Omental fat pad (tissue), 4 donors: ENCODE results near the gene FKBP1C. TPM values are rescaled to one million over a fixed set of nuclear protein-coding genes. Genes with fewer than 3 reads are reported as not detected.
"Not testable (repeated sequence)": the region's sequence is repeated elsewhere in the genome, so short reads cannot be mapped to it uniquely, and the experiment has no call there.

Experiments used
- ATAC-seq: fragments of 150-250 bp; one replicate; pipeline ENCODE4 v1.9.1; 2016; ENCODE audit warnings: mild to moderate bottlenecking, moderate library complexity; ENCODE audit not compliant: low FRiP score
- DNase-seq: peaks from one replicate; pipeline ENCODE4 v3.0.0-alpha.2; 2019; ENCODE audit warnings: low spot score
- total RNA-seq, 4 donors: library from RNA; depleted of rRNA; stranded (reverse); fragments of >200 nt; gene quantifications; one replicate each; pipeline ENCODE4 v1.1.0, GENCODE V29; 2016
- TF ChIP-seq, protein P1 (sequence below), 3 donors: fragments of 450-650 bp; IDR thresholded peaks; one replicate each; pipeline ENCODE4 v1.5.1; 2016 to 2017; ENCODE audit warnings: antibody characterized with exemption in 3 of 3, mild to moderate bottlenecking in 3 of 3, moderate library complexity in 2 of 3

FKBP1C gene
- under 1 TPM in 2 of 4 donors, not detected in 2; 0.24 to 0.31 TPM for total RNA-seq

DNA sequence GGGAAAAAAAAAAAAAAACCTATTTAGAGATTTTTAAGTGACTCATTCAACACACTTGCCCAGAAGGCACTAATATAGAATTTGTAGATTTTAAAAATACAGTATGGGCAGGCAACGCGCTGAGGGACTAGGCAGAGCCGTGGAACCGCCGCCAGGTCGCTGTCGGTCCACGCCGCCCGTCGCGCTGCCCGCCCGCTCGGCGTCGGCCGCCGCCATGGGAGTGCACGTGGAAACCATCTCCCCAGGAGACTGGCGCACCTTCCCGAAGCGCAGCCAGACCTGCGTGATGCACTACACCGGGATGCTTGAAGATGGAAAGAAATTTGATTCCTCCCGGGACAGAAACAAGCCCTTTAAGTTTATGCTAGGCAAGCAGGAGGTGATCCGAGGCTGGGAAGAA, at the start of gene FKBP1C:
Gene FKBP1C (plus strand): TSS at position 127 of the 400 bp plus-strand sequence.
- ATAC-seq, DNase-seq: not testable (repeated sequence)

DNA sequence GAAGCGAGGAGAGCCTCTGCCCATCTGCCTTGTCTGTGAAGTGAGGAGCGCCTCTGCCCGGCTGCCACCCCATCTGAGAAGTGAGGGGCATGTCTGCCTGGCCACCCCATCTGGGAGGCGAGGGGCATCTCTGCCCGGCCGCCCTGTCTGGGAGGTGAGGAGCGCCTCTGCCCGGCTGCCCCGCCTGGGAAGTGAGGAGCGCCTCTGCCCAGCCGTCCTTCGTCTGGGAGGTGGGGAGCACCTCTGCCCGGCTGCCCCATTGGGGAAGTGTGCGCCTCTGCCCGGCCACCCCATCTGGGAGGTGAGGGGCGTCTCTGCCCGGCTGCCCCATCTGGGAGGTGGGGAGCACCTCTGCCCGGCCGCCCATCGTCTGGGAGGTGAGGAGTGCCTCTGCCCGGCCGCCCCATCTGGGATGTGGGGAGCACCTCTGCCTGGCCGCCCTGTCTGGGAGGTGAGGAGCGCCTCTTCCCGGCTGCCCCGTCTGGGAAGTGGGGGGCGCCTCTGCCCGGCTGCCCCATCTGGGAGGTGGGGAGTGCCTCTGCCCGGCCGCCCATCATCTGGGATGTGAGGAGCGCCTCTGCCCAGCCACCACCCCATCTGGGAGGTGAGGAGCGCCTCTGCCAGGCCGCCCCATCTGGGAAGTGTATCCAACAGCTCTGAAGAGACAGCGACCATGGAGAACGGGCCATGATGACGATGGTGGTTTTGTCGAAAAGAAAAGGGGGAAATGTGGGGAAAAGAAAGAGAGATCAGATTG, 47.0 kb upstream of the FKBP1C start:
- ATAC-seq, DNase-seq: not testable (repeated sequence)

DNA sequence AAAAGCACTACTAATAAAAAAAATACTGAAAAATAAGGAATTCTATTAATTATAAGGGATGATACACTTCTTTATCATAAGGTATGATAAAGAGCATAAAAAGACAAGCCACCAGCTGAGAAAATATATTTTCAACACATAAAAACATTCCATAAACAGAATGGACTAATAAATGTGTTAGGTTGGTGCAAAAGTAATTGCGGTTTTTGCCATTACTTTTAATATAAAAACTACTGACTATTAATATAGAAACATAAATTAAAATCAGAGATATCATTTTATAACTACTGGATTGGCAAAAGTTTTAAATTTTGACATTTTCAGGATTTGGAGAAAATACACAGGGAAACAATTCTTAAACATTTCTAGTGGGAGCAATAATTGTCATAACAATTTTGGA, 37.1 kb upstream of the FKBP1C start:
- ATAC-seq (no peak), DNase-seq (no peak)
- TF ChIP-seq, protein P1, sequence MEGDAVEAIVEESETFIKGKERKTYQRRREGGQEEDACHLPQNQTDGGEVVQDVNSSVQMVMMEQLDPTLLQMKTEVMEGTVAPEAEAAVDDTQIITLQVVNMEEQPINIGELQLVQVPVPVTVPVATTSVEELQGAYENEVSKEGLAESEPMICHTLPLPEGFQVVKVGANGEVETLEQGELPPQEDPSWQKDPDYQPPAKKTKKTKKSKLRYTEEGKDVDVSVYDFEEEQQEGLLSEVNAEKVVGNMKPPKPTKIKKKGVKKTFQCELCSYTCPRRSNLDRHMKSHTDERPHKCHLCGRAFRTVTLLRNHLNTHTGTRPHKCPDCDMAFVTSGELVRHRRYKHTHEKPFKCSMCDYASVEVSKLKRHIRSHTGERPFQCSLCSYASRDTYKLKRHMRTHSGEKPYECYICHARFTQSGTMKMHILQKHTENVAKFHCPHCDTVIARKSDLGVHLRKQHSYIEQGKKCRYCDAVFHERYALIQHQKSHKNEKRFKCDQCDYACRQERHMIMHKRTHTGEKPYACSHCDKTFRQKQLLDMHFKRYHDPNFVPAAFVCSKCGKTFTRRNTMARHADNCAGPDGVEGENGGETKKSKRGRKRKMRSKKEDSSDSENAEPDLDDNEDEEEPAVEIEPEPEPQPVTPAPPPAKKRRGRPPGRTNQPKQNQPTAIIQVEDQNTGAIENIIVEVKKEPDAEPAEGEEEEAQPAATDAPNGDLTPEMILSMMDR (IDR thresholded peaks at IDR 0.05): no peak

DNA sequence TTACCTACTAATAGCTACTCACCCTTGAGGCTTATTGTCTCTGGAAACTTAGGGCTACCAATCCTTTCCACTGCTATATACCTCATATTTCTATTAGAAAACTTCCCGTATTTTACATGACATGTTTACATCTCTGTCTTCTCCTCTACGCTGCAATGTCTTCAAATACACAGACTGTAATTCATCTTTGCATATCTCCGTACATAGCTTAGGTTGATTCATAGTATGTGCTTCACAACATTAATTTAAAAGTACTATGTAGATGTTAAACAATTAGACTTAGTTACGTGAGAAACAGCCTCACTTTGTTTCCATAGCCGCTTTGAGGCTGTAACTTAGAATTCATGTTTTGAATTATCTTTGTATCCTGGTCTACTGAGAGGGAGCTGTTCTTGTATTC, 35.1 kb upstream of the FKBP1C start:
- DNase-seq: no peak
- TF ChIP-seq, protein P1 (IDR thresholded peaks at IDR 0.05): no peak
- ATAC-seq: no peak

DNA sequence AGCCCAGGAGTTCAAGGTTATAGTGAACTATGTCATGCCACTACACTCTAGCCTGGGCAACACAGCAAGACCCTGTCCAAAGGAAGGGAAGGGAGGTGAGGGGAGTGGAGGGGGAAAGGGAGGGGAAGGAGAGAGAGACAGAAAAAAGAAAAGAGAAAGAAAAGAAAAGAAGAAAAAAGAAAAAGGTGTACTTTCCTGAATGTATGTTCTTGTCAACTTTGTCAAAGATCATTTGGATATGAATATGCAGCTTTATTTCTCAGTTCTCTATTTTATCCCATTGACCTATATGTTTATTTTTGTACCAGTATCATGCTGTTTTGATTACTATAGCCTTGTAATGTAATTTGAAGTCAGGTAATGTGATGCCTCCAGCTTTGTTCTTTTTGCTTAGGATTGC, 30.9 kb upstream of the FKBP1C start:
- TF ChIP-seq, protein P1 (IDR thresholded peaks at IDR 0.05): no peak

DNA sequence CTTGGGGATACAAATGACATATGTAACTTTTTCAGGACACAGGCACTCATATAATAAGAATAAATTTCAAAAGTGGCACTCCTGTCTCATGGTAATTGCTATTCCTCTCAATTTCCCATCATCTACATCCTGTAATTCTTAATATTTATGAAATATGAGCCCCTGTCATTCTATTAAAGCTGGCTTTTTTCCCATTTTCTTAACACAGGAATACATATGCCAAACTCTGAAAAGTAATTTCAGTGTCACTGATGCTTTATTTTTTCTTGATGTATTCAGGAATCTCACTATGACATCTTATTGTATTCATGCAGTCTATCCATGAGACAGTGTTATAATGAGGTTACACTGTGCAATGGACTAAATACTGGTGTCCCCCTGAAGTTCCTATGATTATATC, 24.3 kb upstream of the FKBP1C start:
- TF ChIP-seq, protein P1 (IDR thresholded peaks at IDR 0.05): no peak
- ATAC-seq (no peak), DNase-seq (no peak)

More for the DNA sequence above, 30.9 kb upstream of the FKBP1C start:
- ATAC-seq: no peak
- no peak for DNase-seq

DNA sequence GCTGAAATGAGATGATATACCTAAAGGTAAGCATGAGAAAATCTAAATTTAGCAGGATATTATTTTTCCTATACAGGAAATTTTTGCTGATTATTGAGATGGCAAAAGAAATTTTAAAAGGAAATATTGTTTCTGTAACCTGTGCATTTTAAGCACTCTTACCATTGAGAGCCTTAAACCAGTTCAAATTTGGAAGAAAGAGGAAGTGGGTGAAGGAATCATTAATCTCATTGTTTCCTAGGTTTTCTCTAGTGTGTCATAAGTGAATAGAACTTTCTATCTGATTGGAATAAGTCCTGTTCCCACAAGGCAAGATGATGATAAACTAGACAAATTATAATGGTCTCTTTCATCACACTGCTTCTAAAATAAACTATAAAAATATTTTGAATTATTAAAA, 22.4 kb upstream of the FKBP1C start:
- ATAC-seq: no peak
- TF ChIP-seq, protein P1 (IDR thresholded peaks at IDR 0.05): no peak

DNA sequence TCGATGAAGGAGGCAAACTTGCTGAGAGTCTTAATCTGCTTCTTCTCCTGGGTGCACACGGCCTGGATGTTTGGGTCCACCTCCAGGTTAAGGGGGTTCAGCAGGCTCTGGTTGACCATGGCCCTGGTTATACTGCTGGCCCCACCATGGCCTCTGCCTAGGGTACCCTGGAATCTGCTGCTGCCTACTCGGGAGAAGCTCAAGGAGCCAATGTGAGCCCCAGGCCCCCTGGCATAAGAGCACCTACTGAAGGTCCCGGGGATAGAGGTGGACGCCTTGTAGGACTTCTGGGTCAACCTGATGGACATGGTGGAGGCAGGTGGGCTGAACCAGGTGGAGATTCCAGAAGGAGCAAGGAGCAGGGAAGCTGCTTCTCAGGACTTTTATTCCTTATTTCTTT, 17.9 kb upstream of the FKBP1C start:
- ATAC-seq: no peak
- TF ChIP-seq, protein P1 (IDR thresholded peaks at IDR 0.05): no peak
- DNase-seq: no peak

More for the DNA sequence above, 22.4 kb upstream of the FKBP1C start:
- DNase-seq: no peak
